ENCODE data around the gene TXNL1. TPM values are rescaled to one million over a fixed set of nuclear protein-coding genes. Genes with fewer than 3 reads are reported as not detected.

Gene TXNL1
- total and polyA plus RNA-seq, 2 of the 13 experiments (the other 11 are each of a cell fraction or from before 2014, with no cell fraction given) = 41.9 to 73.1 TPM

- in situ Hi-C loops (cut with HindIII; ENCODE audit: extremely low pct_ligation_motif_present, low pct_unique_long_range_greater_than_20kb) = no loop called here
These were observed 621 bp downstream of the TXNL1 start for GRCh38 chr18:56637711-56638231.

GRCh38 chr18:56637176-56637575 is 1.2 kb downstream of the TXNL1 start:
- peaks cover 60% of the 10 kb centered on the region for H3K79me2 ChIP-seq (ENCODE audit: insufficient read depth, low read length)
- H3K4me1 ChIP-seq (ENCODE audit: insufficient read depth, low read length) = peaks cover 54% of the 10 kb centered on the region
- no peak overlapping the region for H2AFZ ChIP-seq (ENCODE audit: low read length)
- no peaks in the 10 kb centered on the region; a peak in 1 of 5 replicates for H3K27me3 ChIP-seq (ENCODE audit: control insufficient read depth in 1 of 2, insufficient read depth in 2 of 2, low read length in 2 of 2)
- BruUV-seq (replicated peaks) = TSS peak; percentile 62
- H3K4me2 ChIP-seq (ENCODE audit: low read depth, low read length) = peak overlapping the region; percentile 79
- H3K27ac ChIP-seq (ENCODE audit: extremely low read length, insufficient read depth, low read length) = peak overlapping the region; percentile 97
- FAIRE-seq (no peak), ATAC-seq (no peak), DNase-seq (ENCODE audit: low spot score) (no peak)
- H3K4me3 ChIP-seq (replicated peaks in 1 of 3; ENCODE audit: insufficient read depth in 1 of 3, low read depth in 2 of 3, low read length in 3 of 3) = peak overlapping the region; percentile 96 to 99 (median 99)
- under 1% methylated on average over 8 of the region's 8 CpGs for WGBS (ENCODE audit: low lambda C conversion rate)
- in situ Hi-C loops (cut with HindIII; ENCODE audit: extremely low pct_ligation_motif_present, low pct_unique_long_range_greater_than_20kb) (no loop called here), intact Hi-C loops (cut with micrococcal nuclease; ENCODE audit: unreplicated experiment) (no loop called here)
- peak overlapping the region; percentile 98 for H3K9ac ChIP-seq (ENCODE audit: insufficient read depth, low read depth, low read length)
- no peaks in the 10 kb centered on the region for H3K9me3 ChIP-seq (ENCODE audit: low read length)
- TF ChIP-seq DNMT3B (CRISPR knock-in tag; conservative IDR thresholded peaks at IDR 0.05) (no peak), KDM5A (IDR thresholded peaks at IDR 0.05; ENCODE audit: borderline replicate concordance, low read length) (0 out of 2 replicates have a peak, but pooled peaks have one; percentile 3)
- POLR2A ChIA-PET = interaction anchor here (3.4 kb wide), 1 partner anchor 14 kb away, joined by 32 read pairs; the partner anchor contains the start of gene WDR7
- peaks cover 3 to 8% of the 10 kb centered on the region in 2 experiments; a peak in 3 of 5 replicates for H3K36me3 ChIP-seq (replicated peaks in 1 of 2; ENCODE audit: control insufficient read depth in 1 of 2, insufficient read depth in 2 of 2, low read length in 2 of 2)
- peaks cover 27% of the 10 kb centered on the region for H4K20me1 ChIP-seq (ENCODE audit: insufficient read depth, low read length)
- CTCF ChIA-PET (ENCODE audit: low intra/inter-chr PET ratio, low total read pairs) = no interaction called here

More at GRCh38 chr18:56637711-56638231, 621 bp downstream of the TXNL1 start:
- Histone ChIP-seq H3K4me2 (ENCODE audit: low read depth, low read length) (peak overlapping the region; percentile 79), H3K79me2 (ENCODE audit: insufficient read depth, low read length) (peaks cover 54% of the 10 kb centered on the region), H2AFZ (ENCODE audit: low read length) (no peak overlapping the region), H3K27ac (ENCODE audit: extremely low read length, insufficient read depth, low read length) (peak overlapping the region; percentile 97), H3K4me1 (ENCODE audit: insufficient read depth, low read length) (peaks cover 49% of the 10 kb centered on the region), H4K20me1 (ENCODE audit: insufficient read depth, low read length) (peaks cover 23% of the 10 kb centered on the region), H3K36me3 (replicated peaks in 1 of 2; ENCODE audit: control insufficient read depth in 1 of 2, insufficient read depth in 2 of 2, low read length in 2 of 2) (peaks cover 3 to 8% of the 10 kb centered on the region in 2 experiments; a peak in 3 of 5 replicates), H3K27me3 (ENCODE audit: control insufficient read depth in 1 of 2, insufficient read depth in 2 of 2, low read length in 2 of 2) (no peaks in the 10 kb centered on the region; a peak in 1 of 5 replicates), H3K9me3 (ENCODE audit: low read length) (no peaks in the 10 kb centered on the region), H3K9ac (ENCODE audit: insufficient read depth, low read depth, low read length) (peak overlapping the region; percentile 98), H3K4me3 (replicated peaks in 1 of 3; ENCODE audit: insufficient read depth in 1 of 3, low read depth in 2 of 3, low read length in 3 of 3) (peak overlapping the region; percentile 96 to 99 (median 99))
- FAIRE-seq (no peak), ATAC-seq (peak; percentile 38), DNase-seq (ENCODE audit: low spot score) (no peak)
- intact Hi-C loops (cut with micrococcal nuclease; ENCODE audit: unreplicated experiment) = loop anchor here (1.0 kb wide), 1 partner anchor 14 kb away; the partner anchor contains the start of gene WDR7
- CTCF ChIA-PET (ENCODE audit: low intra/inter-chr PET ratio, low total read pairs) = no interaction called here
- TF ChIP-seq ZNF670 (CRISPR knock-in tag; IDR thresholded peaks at IDR 0.05; ENCODE audit: borderline replicate concordance) (peak; percentile 47; the same call in 1 of the 2 replicates), ZNF614 (CRISPR knock-in tag; IDR thresholded peaks at IDR 0.05; ENCODE audit: borderline replicate concordance) (0 out of 2 replicates have a peak, but pooled peaks have one; percentile 2), TGIF2 (CRISPR knock-in tag; IDR thresholded peaks at IDR 0.05) (peak; percentile 21; the same call in 1 of the 2 replicates), ZNF704 (CRISPR knock-in tag; IDR thresholded peaks at IDR 0.05; ENCODE audit: borderline replicate concordance) (no peak)
- BruUV-seq (replicated peaks) = no TSS peak
- 2% methylated on average over 14 of the region's 18 CpGs for WGBS (ENCODE audit: low lambda C conversion rate)
- POLR2A ChIA-PET = interaction anchor here (1.1 to 3.4 kb wide), 2 partner anchors 13 to 23 kb away, joined by 5 to 32 read pairs; partner anchors contain the start of gene WDR7

All from HepG2 (cell line).